ENCODE data around the gene RALBP1.
A peak's percentile ranks its signal among the peaks of the same experiment; 100 is the strongest.
"Not testable (repeated sequence)": the region's sequence is repeated elsewhere in the genome, so short reads cannot be mapped to it uniquely, and the experiment has no call there.

The RALBP1 gene

GRCh38 chr18:9455718-9456511 is 19.4 kb upstream of the RALBP1 start:
- no peak for DNase-seq

- DNase-seq, result no peak
These were observed 9.2 kb upstream of the RALBP1 start for GRCh38 chr18:9466127-9466526.

DNA sequence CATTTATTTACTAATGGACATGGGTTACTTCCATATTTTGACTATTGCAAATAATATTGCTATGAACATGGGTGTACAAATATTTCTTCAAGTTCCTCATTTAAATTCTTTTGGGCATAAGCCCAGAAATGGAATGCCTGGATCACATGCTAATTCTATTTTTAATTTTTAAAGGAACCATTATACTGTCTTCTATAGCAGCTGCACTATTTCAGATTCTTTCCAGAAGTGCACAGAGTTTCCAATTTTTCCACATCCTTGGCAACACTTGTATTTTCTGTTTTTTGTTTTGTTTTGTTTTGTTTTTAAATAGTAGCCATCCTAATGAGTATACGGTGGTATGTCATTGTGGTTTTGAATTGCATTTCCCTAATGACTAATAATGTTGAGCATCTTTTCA is 8.5 kb upstream of the RALBP1 start:
- no peak for DNase-seq

- DNase-seq, result no peak
These were observed 6.3 kb upstream of the RALBP1 start for GRCh38 chr18:9468998-9469397.

- no peak for DNase-seq
These were observed 5.6 kb upstream of the RALBP1 start for GRCh38 chr18:9469685-9470084.

- DNase-seq, result no peak
These were observed 968 bp upstream of the RALBP1 start for GRCh38 chr18:9474108-9474982.

DNA sequence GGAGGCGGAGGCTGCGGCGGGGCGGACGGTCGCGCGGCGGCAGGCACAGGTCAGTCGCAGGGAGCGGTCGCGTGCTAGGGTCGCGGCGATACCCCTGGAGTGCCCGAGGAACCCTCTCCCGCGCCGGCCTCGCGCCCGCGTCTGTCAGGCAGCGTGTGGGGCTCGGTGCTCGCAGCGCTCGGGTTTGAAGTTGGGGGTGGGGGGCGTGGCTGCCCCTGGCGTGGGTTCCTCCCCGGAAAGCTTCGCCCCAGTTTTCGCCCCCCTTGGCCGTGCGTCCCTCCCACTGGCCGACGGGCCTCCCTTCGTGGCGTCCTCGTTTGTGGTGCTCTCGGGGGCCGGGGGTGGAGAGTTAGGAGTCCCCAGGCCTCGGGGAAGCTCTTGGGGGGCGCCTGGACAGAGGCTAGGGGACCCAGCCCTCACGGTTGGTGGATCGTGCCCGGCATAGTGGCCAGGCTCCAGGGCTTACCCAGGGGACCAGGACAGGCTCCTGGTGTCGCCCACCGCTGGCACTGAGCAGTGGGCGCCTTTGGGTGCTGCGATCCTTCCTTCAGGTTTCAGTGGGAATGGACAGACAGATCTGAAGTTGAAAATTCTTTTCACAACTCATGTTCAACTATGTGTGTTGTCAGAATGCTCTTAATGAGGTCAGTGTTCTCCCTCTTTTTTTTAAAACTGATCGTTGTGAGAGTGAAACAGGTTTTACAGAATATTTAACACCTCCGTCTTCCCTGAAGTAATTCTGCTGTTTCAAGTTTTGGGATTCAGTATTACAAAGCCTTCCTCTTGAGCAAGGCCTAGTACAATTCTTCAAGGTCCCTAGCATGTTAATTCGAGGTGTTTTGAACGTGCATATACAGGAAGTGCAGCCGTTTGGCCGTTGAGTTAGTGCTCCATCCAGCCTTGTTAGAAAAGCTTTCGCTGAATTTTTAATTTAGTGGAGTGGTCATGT is 604 bp downstream of the RALBP1 start:
- DNase-seq, result peak; percentile 8

GRCh38 chr18:9476949-9477348 is 1.6 kb downstream of the RALBP1 start:
- DNase-seq, result not testable (repeated sequence)

GRCh38 chr18:9477509-9477908 is 2.2 kb downstream of the RALBP1 start:
- no peak for DNase-seq

DNA sequence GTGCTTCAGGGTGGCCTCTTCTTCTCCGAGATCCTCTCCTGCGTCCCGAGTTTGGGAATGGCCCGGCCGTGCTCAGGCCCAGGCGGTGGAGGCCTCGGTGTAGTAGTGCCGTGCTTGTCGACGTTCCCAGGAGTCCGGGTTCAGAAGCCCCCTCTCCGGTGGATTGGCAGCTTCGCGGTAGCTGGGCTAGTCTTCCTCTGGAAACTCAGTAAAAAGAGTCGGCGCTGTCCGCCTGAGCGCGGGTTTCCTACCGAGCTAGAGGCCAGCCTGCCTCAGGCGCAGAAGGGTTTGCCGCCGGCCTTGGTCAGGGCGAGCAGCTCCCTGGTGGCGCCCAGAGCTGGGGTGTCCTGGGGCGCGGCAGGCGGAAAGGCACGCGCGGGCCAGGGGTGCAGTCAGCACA is 3.2 kb downstream of the RALBP1 start:
- no peak for DNase-seq

DNA sequence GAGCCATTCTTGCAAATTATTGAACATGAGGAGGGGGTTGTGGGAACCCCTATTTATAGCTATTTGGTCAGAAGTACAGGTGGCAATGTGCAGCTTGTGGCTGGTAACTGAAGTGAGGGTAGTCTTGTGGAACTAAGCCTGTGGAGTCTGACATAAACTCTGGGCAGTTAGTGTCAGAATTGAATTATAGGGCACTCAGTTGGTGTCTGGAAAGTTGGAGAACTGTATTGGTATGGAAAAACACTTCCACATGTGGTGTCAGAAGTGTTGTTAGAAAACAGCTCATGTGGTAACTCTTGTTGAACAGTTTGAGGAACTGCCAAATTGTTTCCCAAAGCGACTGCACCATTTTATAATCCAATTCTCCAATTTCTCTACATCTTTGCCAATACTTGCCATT is 7.5 kb downstream of the RALBP1 start:
- no peak for DNase-seq

GRCh38 chr18:9483526-9483925 is 8.2 kb downstream of the RALBP1 start:
- DNase-seq, result no peak

DNA sequence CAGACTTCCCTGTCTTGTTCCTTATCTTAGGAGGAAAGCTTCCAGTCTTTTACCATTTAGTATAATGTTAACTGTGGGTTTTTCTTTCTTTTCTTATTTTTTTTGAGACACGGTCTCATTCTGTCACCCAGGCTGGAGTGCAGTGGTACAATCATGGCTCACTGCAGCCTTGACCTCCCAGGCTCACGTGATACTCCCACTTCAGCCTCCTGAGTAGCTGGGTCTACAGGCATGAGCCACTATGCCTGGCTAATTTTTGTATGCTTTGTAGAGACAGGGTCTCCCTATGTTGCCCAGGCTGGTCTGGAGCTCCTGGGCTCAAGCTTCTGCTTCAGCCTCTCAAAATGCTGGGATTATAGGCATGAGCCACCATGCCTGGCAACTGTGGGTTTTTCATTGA is 9.5 kb downstream of the RALBP1 start:
- DNase-seq, result not testable (repeated sequence)

GRCh38 chr18:9488538-9488937 is 13.2 kb downstream of the RALBP1 start:
- no peak for DNase-seq

- DNase-seq, result no peak
These were observed 19.5 kb downstream of the RALBP1 start for GRCh38 chr18:9494778-9495331.

- DNase-seq, result no peak
These were observed 20.2 kb downstream of the RALBP1 start for GRCh38 chr18:9495465-9495864.

DNA sequence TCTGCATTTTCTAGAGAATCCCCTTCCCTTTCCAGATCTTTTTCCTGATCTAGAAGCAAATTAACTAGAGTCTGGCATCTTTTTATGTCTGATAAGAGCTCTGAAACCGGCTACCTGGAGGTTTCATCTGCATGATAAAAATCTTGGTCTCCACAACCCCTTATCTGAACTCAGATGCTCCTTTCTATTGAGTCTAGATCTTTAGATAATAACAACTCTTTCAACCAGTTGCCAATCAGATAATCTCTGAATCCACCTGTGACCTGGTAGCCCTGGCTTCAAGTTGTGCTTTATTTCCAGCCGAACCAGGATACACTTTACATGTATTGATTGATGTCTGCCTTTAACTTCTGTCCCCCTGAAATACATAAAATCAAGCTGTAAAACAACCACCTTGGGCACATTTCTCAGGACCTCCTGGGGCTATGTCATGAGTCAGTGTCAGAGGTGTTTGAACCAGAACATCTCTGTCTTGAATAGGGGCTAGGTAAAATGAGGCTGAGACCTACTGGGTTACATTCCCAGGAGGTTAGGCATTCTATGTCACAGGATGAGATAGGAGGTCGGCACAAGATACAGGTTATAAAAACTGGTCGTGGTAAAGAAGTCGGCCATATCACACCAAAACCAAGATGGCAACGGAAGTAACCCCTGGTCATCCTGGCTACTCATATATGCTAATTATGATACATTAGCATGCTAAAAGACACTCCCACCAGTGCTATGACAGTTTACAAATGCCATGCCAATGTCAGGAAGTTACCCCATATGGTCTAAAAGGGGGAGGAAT is 20.8 kb downstream of the RALBP1 start:
- DNase-seq, result no peak

DNA sequence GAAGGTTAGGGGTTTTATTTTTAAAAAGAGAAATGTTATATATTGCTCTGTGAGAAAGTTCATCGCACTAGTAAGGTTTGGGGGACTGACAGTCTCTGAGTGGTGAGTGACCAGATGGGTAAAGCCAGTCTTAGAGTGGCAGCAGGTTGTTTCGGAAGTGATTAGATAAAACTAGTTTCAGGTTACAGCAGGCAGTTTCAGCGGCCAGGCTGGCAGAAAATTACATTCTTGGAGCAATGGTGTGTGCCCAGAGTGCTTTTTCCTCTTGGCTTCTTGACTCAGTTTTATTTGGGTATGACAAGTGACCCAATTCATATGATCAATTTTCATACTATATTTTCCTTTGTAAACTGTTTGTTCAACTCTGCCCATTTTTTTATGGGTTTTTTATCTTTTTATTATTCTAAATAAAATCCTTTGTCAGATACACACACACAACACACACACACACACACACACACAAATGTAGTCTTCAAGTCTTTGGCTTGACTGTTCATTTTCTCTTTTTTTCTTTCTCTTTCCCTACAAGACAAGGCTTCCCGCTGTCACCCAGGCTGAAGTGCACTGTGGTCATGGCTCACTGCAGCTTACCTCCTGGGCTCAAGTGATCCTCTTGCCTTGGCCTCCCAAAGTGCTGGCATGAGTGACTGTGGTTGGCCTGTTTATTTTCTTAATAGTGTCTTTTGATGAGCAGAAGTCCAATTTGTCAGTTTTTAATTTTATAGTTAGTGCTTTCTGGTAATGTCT is 30.9 kb downstream of the RALBP1 start:
- DNase-seq, result peak; percentile 94

- DNase-seq, result peak; percentile 36
These were observed 32.3 kb downstream of the RALBP1 start for GRCh38 chr18:9507565-9508088.

GRCh38 chr18:9508446-9509025 is 33.2 kb downstream of the RALBP1 start:
- no peak for DNase-seq
